Measurements from ENCODE around the gene PSMD4.
"Not testable (repeated sequence)": the region's sequence is repeated elsewhere in the genome, so short reads cannot be mapped to it uniquely, and the experiment has no call there.

Gene PSMD4

DNA sequence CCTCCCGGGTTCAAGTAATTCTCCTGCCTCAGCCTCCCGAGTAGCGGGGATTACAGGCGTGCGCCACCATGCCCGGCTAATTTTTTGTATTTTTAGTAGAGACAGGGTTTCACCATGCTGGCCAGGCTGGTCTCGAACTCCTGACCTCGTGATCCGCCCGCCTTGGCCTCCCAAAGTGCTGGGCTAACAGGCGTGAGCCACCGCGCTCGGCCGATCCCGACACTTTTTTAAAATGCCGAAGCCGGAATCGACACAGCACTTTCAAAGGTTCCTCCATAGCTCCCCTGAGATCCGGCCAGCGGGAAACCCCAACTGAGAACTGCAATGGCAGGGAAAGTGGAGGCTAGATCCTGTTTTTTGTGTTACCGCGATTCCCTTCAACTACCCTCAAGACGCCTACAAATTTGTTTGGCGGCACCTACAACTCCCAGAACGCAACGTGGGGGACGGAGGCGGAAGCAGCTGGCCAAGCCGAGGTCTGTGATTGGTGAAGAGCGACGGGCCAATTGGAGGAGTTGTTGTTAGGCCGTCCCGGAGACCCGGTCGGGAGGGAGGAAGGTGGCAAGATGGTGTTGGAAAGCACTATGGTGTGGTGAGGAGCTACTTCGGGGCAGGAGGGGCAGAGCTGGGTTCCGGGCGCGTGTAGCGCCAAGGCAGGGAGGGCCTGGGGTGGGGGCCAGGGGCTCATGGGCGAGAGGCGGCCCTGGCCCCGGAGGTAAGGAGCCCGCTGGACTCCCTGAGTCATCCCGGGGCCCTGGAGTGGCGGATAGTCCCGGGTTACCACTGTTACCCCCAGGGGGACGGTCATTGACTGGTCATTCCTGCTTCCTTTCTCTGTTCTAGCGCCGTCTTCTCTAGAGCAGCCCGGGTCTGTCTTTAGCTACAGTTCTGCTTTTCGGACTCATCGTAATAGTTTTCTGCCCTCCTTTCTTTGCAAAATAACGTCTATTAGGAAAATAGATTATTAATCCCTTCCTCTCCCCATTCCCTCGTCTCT, at the start of gene PSMD4:
Gene PSMD4, plus strand, starts transcription at position 518 of the 997 bp plus-strand sequence. Its CDS starts 49 bp downstream, at position 567.
- DNase-seq (ENCODE audit: extremely low read depth in 1 of 2, low read depth in 1 of 2): peak; percentile 84 to 86

DNA sequence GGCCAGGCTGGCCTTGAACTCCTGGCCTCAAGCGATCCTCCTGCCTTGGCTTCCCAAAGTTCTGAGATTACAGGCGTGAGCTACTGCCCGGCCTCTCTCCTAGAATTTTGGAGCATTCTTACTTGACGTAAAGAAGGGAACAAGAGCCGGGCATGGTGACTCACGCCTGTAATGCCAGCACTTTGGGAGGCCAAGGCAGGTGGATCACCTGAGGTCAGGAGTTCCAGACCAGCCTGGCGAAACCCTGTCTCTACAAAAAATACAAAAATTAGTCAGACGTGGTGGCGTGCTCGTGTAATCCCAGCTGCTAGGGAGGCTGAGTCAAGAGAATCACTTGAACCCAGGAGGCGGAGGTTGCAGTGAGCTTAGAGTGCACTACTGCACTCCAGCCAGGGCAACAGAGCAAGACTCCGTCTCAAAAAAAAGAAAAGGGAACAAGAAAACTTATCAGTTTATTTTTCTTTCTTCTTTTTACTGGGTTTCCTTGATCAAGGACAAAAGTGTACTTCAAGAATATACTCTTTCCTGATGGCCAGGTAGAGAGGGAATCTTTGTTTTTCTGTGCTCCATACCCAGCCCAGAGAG, 49.1 kb upstream of the PSMD4 start:
- not testable (repeated sequence) for DNase-seq (ENCODE audit: extremely low read depth in 1 of 2, low read depth in 1 of 2)

DNA sequence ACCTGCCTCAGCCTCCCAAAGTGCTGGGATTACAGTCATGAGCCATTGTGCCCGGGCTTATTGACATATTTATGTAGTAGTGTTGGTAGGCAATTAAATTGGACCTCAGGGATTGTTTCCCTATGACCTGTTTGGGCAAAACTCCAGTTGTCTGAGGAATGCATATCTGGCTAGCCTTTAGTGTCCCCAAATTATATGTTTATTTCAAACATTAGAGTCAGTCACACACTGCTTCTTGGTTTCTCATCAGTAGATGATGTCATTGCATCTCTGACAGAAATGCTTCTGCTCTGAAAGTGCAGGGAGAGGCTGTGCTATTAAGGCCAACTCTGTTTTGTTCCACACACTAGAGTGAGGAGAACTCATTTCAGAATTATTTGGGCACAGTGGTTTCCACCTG, 43.7 kb upstream of the PSMD4 start:
- DNase-seq (ENCODE audit: extremely low read depth in 1 of 2, low read depth in 1 of 2): no peak

GRCh38 chr1:151211972-151212705, 42.4 kb upstream of the PSMD4 start:
- no peak for DNase-seq (ENCODE audit: extremely low read depth in 1 of 2, low read depth in 1 of 2)

- DNase-seq (ENCODE audit: extremely low read depth in 1 of 2, low read depth in 1 of 2): no peak
Observed at GRCh38 chr1:151213560-151213959, 41.0 kb upstream of the PSMD4 start.

- no peak for DNase-seq (ENCODE audit: extremely low read depth in 1 of 2, low read depth in 1 of 2)
Observed at GRCh38 chr1:151221616-151222015, 32.9 kb upstream of the PSMD4 start.

GRCh38 chr1:151222130-151222529, 32.4 kb upstream of the PSMD4 start:
- DNase-seq (ENCODE audit: extremely low read depth in 1 of 2, low read depth in 1 of 2): no peak

DNA sequence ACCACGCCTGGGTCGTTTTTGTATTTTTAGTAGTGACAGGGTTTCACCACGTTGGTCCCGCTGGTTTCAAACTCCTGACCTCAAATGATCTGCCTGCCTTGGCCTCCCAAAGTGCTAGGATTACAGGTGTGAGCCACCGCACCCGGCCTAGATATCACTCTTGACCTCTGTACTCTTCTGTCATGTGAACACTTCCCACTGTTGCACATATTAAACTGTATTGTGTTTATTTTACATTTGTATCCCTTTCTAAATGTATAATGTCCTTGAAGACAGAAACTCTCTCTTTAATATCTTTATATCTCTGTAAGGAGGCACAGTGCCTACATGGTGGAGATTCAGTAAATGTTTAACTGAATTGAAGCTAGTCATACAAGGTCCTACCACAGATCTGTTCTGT, 19.3 kb upstream of the PSMD4 start:
- no peak for DNase-seq (ENCODE audit: extremely low read depth in 1 of 2, low read depth in 1 of 2)

- no peak for DNase-seq (ENCODE audit: extremely low read depth in 1 of 2, low read depth in 1 of 2)
Observed at GRCh38 chr1:151237678-151238466, 16.7 kb upstream of the PSMD4 start.

- no peak for DNase-seq (ENCODE audit: extremely low read depth in 1 of 2, low read depth in 1 of 2)
Observed at GRCh38 chr1:151238467-151238739, 16.1 kb upstream of the PSMD4 start.

- no peak for DNase-seq (ENCODE audit: extremely low read depth in 1 of 2, low read depth in 1 of 2)
Observed at GRCh38 chr1:151242442-151242841, 12.1 kb upstream of the PSMD4 start.

DNA sequence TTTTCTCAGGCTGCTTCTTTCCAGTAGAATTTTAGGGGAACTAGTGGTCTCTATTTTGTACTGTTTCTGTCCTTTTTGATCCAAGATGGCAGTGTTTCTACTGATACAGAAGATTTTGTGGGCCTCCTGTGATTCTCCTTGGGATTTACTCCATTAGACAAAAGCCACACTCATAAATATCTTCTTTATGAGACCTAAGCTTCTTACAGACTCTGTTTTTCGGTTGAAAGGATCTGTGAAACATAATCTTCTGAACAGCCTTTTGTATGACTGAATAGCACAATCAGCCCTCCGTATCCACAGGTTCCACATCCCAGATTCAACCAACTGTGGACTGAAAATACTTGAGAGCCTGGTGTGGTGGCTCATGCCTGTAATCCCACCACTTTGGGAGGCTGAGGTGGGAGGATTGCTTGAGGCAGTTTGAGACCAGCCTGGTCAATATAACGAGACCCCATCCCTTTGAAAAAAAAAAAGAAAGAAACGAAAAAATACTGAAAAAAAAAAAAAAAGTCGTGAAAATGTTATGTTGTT, 10.8 kb upstream of the PSMD4 start:
- no peak for DNase-seq (ENCODE audit: extremely low read depth in 1 of 2, low read depth in 1 of 2)

DNA sequence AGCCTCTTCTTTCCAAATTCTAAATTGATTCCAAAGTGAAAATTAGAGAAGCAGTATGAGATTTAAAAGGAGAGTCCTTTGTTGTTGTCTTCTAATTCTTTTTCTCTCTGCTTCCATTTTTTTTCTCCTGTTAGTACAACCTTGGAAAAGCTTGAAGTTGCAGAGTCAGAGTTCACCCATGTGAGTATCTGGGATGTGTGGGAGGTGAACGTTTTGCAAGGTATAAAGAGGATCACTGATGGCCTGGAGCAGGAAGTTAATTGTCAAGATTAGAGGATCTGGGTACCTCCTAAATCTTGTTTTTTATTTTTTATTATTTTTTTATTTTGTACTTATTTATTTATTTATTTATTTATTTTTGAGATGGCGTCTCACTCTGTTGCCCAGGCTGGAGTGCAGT, 7.7 kb upstream of the PSMD4 start:
- no peak for DNase-seq (ENCODE audit: extremely low read depth in 1 of 2, low read depth in 1 of 2)

DNA sequence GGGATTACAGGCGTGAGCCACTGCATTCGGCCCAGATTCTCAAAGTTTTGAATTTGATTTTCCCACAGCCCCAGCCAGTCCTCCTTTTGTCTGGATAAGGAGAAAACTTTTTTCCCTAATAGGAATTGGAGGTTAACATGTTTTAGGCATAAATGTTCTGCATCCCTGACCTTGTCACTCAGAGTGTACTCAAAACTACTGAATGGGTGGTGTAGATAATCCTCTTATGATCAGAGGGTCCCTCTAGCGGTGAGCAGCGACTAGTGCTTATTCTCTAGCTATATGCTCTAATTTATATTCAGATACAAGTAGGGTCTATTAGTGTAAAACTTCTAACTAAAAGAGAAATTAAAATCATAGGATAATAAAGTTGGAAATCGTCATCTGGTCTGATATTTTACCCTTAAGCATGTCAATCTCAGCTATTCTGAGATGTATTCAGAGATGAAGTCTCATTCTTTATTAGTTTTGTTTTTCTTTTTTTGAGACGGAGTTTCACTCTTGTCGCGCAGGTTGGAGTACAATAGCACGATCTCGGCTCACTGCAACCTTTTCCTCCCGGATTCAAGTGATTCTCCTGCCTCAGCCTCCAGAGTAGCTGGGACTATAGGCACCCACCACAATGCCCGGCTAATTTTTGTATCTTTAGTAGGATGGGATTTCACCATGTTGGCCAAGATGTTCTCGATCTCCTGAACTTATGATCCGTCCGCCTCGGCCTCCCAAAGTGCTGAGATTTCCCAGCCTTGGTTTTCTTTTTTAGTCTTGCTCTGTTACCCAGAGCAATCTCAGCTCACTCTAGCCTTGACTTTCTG, 2.7 kb upstream of the PSMD4 start:
- DNase-seq (ENCODE audit: extremely low read depth in 1 of 2, low read depth in 1 of 2): peak; percentile 19 to 39

DNA sequence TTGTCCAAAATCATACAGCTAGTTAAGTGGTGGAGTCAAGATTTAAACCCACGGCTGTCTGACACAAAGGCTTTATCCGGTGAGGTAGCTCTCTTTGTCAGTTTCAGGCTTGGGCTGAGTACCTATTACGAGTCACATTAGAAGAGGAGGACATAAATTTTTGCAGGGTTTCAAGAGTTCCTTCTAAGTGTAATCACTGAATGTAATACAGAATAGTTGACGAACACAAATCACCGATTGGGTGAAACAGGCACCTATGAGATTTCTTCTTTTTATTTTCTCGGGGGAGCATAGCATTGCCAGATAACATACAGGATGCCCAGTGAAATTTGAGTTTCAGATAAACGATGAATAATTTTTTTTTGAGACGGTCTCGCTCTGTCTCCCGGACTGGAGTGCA, 847 bp downstream of the PSMD4 start:
- DNase-seq (ENCODE audit: extremely low read depth in 1 of 2, low read depth in 1 of 2): no peak

DNA sequence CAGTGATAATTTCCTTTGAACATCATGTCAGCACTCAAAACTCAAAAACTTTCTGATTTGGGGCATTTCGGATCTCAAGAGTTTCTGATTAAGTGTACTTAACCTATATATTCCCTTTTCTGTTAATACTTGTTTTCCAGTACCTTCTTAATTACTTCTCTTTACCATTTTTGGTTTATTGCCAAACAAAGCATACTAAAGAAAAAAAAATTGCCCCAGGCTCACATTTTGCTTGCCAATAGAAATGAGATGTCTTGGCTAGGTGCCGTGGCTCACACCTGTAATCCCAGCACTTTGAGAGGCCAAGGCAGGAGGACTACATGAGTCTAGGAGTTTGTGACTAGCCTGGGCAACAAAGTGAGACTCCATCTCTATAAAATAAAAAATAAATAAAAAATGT, 4.8 kb downstream of the PSMD4 start:
- DNase-seq (ENCODE audit: extremely low read depth in 1 of 2, low read depth in 1 of 2): no peak

- no peak for DNase-seq (ENCODE audit: extremely low read depth in 1 of 2, low read depth in 1 of 2)
Observed at GRCh38 chr1:151265446-151266236, 11.1 kb downstream of the PSMD4 start.

DNA sequence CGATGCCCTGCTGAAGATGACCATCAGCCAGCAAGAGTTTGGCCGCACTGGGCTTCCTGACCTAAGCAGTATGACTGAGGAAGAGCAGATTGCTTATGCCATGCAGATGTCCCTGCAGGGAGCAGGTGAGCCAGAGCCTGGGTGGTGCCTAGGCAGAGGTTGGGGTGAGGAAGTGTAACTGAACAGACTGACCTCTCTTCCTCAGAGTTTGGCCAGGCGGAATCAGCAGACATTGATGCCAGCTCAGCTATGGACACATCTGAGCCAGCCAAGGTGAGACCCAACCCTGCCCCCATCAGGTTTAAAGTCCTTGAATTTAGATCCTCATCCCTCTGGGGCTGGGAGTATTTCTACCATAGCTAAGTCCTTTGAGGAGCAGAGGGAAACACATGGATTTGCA, 11.8 kb downstream of the PSMD4 start:
- no peak for DNase-seq (ENCODE audit: extremely low read depth in 1 of 2, low read depth in 1 of 2)

DNA sequence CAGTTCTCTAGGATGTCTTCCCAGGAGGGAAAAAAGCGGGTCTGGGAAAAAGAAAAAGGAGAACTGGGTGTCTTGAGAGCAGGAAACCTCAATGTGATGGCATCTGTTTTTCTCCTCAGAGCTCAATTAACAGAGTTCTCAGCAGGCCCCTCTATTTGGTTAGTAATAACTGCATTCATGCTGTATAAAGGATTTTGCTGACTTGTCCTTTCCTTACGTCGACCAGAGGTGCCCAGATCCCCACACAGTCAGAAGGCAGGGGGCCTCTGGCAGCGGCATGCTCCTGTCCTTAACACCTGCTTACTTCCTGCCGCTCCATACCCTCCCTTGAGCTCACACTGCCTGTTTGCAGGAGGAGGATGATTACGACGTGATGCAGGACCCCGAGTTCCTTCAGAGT, 12.3 kb downstream of the PSMD4 start:
- no peak for DNase-seq (ENCODE audit: extremely low read depth in 1 of 2, low read depth in 1 of 2)
